ENCODE data around the gene NR2F1-AS1.
A peak's percentile ranks its signal among the peaks of the same experiment; 100 is the strongest.

NR2F1-AS1 gene

DNA sequence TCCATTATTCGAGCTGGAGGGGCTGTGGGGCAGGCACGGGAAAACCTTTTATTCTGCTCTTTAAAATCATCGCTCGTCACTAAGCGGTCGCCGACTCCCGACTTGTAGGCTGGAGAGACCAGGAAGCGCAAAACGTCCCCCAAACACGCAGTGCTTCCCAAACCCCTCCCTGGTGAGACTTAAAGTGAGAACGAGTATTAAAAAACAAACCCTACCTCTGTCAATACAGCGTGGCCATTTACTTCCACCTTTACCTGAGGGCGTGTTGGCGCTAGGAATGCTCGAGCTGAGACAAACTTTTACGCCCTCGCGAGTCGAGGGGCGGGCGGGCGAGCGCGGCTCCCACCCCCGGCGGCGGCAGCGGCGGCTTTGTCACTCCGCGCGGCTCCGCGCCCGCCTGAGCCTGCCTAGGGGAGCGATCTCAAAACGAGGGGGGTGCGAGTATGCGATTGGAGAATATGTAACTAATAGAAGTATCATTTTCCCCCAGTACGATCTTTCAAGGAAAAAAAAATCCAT, at the start of gene NR2F1-AS1:
Gene NR2F1-AS1 (minus strand): TSS at position 293 of the 519 bp plus-strand sequence.
- DNase-seq = peak; percentile 36

DNA sequence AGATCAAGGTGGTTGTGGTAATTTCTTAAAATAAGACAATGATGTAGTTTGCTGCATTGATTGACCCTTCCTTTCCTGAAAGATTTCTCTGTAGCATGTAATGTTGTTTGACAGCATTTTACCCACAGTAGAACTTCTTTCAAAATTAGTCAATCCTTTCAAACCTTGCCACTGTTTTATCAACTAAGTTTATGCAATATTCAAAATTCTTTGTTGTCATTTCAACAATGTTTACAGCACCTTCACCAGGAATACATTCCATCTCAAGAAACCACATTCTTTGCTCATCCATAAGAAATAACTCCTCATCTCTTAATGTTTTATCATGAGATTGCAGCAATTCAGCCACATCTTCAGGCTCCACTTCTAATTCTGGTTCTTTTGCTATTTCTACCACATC, 45.8 kb upstream of the NR2F1-AS1 start:
- no peak for DNase-seq

DNA sequence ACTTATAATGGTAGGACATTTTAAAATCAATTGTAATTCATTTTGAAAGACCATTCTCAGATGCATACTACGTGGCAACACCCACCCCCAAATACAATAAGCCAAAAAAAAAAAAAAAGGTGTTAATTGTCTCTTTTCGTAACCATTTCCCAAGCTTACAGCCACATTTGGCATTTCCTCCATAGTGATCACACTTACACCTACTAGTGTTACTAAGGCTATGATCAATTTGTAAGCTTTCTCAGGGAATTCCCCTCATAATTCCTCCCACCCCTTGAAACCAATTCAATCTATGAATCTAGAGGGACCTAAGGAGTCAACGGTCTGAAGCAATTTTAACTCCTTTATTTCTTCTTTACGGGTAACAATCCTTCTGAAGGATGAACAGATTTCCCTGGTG, 42.1 kb upstream of the NR2F1-AS1 start:
- DNase-seq = no peak

DNA sequence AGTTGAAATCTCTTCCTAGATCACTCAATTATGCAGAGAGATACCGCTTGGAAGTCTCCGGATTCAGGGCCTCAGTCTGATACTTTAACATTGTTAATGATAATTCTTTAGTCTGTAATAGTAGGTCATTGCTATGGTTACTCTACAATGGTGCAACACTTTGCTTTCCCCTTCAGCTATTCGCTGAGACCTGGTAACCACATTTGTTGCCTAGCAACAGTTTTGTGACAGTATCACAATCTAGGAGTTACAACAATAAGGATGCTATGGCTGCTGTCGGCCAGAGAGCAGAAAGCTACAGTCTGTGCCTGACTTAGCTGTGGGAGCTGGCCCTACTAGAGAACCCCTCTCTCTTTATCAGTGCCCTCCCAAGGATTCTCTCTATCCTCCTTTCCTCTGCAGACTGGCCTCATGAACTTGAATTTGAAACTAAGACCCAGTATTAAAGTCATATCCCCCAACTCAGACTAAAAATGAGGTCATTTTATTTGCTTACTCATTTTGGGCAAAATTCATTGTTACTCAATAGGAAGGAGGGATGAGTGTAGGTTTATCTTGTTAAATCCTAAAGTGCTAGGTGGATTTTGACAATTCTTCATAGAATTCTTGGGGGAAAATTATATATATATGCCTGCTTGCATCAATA, 41.3 kb upstream of the NR2F1-AS1 start:
- peak; percentile 92 for DNase-seq

DNA sequence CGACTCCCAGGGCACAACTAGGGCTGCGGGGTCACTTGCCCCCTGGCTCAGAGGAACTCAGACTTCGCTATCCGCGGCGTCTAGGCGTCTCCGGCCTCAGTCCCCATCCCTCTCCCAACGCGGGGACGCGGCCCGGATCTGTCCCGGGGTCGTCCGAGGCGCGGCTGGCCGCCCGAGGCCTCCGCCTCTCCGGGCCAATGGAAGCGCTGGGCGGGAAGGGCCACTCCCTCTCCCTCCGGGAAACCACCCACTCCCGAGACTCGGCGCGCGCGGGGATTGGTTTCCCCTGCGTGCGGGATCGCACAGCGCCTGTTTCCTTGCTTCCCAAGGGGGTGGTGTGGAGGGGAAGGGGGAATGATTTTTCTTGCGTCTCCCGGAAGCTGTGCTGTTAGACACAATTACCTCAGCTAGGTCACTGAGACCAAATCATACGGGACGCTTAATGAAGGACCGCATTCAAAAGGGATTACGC, 40.3 kb upstream of the NR2F1-AS1 start:
- DNase-seq = peak; percentile 96

DNA sequence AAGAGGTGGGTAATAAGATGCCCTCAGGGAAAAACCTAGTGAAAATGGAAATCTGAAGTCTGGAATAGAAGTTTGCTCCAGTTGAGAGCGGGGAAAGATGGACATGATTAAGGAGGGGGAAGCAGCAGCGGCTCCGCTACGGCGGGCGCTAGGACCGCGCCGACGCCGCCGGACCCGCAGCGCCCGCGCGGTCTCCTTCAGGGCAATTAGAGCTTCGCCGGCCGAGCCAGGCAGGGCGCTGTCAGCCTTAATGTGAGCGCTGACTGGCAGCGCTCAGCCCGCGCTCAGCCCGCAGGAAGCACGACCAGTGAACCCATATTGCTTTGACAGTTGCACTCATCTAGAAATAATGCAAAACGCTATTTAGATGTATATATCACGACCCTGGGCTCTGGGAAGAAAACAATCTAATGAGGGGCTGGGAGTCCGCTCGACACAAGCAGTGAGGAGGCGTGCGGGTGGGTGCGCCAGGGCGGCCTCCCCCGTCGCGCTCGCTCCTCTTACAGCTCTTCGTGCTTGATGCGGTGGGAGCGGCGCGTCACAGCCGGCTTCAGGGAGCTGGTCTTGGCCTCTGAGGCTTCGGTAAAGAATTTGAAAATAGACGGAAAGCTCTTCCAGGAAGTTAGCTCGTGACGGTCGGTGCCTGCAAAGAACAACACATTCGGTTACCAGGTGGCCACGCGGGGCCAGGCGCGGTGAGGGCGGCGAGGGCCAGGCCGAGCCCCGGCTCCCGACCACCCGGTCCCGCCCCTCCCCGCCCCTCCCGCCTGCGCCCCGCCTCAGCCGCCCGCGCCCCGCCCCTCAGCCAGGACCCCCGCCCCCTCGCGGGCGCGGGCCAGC, 39.7 kb upstream of the NR2F1-AS1 start:
- peak; percentile 88 for DNase-seq

DNA sequence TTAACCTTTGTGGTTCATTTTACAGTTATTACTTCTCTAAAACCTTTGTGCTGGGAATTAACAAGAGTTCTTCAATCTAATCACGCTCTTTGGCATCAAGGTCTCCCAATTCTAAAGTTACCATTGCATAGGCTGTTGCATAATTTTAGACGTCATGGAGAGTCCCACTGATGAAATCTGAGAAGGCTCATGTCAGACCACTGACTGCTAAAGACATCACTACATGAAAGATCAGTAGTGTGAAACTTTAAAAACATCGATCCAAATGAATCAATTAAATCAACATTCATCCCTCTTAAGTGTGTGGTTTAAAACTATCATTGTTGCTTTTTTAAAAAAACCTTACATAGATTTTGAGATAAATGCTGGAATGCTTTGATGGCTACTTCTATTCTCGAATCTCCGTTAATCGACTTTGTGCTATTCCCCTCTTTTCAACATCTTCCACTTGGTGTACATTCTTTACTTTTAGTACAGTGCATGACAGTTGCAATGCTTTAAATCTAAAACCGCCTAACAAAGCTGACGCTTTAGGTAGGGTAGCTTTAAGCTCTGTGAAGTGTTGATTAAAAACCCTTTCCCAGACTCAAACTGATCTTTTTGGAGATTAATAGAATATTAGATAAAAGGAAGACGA, 35.6 kb upstream of the NR2F1-AS1 start:
- DNase-seq = no peak

DNA sequence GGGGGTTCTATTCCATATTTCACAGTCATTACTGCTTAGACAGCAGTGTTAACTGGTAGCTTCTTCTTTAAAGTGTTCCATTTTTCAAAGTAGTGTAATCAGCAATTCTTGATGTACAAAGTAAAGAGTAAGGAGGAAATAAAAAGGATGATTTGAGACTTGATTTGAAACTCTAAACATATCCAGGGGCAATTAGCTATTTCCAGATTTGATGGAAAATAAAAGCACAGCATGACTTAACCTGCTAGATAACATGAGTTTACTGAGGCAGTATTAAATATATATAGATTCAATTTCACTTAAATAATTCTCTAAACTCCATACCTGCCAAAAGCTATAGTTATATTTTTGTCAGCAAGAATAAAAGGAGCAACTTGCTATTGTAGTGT, 31.8 kb upstream of the NR2F1-AS1 start:
- DNase-seq = no peak

DNA sequence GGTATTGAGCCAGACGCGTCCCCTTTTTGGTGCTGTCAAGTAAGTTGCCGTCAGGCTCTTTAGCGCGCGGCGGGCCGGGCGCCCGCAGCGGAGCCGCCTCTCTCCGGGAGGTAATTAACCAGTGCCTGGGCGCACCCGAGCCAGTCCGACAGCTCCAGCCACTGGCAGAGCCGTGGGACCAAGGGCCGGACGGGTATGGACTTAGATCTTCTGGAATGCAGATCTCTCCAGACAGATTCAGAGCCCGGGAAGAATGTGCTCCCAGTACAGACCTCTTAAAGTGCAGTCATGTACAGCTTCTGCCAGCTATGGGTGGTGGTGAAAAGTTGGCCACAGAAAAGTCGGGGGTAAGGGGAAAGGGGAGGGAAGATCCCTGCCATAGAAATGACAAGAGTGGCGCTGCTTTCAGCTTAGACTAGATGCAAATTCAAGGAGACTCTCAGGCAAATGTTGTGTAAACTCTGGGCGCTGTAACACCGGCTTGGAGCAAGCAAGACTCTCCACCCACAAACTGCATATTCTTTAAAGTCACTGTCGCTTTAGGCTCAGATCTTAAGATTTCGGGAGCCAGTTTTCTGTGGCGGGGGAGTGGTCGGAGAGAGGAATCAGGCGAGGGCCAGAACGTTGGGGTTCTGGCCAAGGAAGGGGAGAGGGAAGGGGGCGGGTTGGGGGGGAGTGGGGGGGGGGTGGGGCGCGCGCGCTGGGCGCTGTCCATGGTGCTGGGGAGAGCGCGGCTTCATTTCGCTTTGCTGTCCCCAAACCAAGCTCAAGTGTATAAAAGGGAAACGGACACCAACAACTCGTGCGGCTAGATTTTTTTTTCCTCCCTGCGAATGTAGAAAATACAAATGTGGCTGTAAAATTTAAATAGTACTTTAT, 31.2 kb upstream of the NR2F1-AS1 start:
- peak; percentile 72 for DNase-seq

DNA sequence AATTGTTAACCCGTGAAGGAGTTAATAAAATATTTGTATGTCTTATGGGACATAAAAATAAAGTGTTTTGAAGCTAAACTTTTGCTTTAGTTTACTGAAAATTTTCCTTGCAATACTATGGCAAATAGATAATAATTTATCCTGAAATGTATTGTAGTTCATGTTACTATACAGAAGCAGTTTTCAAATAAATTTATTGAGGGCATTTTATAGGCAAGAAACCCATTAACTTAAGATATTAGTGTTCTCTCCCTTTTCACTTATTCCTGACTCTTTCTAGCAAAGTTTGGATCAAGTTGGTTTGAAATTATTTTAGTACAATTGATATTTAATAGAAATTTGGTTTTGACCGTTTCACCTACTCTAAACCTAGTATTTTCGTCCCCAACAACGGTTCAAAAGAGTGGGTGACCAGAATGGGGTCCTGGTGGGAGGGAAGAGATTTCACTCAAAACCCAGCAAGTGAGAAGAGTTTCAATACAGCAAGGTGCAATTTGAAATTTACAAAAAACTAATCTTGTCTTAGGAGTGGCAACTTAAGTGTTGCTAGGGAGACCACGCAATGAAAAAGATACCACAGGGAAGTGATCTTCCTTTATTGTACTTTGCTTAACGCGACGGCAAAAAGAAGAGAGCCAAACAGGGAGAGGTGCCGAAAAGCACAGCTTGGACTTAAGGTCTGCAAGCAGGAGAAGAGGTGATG, 30.4 kb upstream of the NR2F1-AS1 start:
- DNase-seq = no peak

DNA sequence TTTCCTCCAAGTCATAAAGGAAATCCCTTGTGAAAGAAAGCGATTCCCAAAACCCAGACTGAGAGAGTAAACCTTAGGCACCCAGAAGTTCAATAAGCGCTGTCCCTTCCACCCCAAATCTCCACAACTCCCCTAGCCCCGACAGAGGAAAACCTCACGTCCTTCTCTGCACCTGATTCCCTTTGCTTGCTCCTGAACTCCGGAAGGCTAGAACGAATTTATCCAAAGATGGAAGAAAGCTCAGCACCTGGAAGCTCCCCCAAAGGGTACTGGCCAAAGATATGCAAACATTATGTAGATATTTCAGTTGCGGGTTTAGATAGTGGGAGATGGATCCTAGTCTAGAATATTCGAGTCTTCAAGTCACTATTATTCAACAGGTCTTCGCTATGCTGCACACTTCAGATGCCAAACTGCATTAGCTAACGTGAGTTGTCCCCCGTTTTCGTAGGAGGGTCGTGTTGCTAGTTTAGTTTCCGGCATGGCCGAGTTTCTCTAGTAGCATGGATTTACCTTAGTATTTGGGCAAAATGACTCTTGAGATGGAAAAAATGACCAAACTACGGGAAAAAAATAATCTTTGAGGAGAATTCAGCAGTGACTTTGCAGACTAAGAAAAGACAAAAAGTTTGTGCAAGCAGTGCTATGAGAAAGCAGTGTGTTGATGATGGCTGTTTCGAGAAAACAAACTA, 29.7 kb upstream of the NR2F1-AS1 start:
- no peak for DNase-seq

DNA sequence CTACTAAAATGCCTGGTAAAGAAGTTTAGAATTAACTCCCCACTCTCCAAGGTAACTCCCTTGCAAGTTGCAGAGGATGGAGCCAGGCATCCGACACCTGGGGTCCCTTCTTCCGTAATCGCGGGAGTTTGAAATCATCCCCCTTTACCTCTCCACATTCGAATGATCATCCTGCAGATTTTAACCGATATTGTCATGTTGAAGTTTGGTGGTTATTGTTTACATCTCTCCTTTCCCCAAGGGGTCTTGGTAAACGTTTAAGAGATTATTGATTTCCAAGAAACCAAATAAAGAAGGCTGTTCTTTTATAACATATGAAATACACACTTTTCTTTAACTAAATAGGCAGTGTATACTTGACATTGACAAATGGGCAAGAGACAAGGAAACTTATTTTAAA, 28.7 kb upstream of the NR2F1-AS1 start:
- no peak for DNase-seq

DNA sequence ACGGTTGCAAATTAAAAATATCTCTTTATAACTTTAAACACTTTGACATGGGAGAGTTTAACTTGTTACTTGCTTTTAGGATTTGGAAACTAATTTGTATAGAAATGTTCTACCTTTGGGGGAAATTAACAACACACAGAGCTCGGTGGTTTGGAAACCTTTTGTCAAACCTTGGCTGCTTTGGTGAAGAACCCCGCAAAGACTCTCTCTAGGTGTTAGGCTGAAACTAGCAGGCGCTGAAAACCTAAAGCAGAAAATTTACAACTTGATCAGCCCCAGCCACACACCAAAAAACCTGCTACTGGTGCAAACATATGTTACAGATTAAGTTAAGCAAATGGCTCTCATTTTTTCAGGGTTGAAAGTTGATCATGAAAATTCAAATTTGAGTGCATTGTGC, 27.8 kb upstream of the NR2F1-AS1 start:
- no peak for DNase-seq

DNA sequence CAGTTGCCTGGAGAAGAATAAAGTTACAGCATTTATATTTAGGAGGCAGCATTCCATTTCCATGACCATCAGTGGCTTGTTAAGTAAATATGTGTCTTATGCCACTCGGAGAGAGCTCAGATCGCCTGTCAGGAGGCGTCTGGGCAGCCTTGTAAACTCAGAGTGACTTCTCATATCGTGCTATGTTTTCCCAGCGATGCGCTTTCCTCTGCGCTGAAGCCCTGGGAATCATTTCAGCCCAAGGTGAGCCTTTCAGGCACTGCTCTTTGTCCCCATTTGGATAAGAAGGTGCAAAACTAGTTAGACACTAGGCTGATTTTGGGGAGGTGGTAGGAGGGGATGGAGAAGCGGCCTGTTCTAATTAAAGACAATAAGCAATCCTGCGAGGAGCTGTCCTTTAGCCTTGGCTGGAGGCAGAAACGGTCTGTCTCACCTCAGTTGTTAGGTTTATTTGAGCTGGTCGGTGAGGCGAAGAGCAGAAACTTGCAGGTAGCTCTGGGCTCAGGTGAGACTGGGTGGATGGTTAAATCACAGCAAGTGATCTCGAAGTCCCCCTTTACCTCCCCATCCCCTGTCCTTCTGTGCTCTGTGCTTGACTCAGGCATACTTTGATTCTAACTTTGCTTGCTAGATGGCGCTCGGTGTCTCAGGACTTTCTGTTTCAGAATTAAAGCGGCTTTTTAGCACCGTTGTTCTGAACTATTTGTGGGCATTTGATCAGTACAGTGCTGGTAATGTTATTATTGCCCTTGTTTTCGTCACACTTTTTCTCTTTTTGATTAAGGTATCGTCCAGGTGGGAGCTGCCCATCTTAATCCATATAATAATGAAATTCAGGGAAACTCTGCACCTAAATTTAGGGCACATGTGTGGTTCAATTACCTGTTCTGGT, 26.6 kb upstream of the NR2F1-AS1 start:
- DNase-seq = peak; percentile 83

DNA sequence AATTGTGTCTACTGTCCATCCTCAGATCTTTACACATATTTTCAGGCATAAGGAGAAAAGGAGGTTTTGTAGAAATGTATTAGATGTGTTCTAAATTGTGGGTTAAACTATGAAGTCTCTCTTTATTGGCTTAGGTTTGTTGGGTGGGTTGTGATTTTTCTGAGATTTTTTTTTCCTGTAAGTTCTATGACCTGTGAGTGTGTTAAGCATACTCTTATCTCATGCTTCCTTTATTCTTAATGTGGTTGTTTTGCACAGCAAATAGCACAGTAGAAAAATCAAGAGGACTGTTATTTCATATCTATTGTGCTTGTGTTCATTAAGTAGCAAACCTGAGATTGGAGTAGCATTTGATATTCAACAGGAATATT, 25.3 kb upstream of the NR2F1-AS1 start:
- no peak for DNase-seq

DNA sequence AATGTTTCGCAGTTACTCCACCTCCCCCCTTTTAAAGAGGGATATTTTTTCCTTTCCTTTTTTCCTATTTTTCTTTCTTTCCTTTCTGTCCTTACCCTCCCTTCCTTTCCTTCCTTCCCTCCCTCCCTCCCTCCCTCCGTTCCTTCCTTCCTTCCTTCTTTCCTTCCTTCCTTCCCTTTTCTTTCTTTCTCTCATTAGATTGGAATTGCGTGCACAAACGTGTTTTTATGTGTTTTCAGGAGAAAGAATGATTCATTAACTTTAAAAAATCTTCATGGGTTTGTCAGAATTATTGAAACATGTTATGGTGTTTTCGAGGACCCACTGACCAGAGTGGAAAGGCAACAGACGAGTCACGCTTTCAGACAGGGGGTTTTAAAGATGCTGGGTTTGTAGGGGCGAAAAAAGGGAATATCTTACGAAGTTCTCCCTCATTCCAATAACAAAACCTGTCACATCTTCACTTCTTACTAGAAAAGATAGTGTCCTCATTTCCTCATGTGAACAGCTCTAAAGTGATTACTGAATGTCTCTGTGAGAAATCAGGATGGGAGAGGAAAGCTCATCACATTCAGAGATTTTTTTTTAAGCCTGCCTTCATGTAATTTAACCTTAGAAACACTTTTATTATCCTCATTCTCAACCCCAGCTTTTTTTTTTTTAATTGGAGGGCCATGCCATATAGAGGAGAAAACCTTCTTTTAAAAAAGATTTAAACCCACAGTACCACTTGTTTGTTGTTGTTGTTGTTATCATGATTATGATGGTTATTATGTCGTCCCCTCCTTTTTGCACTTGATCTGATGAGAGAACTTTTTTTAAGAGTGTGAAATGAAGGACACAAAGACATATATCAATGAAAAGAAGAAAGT, 23.9 kb upstream of the NR2F1-AS1 start:
- no peak for DNase-seq

DNA sequence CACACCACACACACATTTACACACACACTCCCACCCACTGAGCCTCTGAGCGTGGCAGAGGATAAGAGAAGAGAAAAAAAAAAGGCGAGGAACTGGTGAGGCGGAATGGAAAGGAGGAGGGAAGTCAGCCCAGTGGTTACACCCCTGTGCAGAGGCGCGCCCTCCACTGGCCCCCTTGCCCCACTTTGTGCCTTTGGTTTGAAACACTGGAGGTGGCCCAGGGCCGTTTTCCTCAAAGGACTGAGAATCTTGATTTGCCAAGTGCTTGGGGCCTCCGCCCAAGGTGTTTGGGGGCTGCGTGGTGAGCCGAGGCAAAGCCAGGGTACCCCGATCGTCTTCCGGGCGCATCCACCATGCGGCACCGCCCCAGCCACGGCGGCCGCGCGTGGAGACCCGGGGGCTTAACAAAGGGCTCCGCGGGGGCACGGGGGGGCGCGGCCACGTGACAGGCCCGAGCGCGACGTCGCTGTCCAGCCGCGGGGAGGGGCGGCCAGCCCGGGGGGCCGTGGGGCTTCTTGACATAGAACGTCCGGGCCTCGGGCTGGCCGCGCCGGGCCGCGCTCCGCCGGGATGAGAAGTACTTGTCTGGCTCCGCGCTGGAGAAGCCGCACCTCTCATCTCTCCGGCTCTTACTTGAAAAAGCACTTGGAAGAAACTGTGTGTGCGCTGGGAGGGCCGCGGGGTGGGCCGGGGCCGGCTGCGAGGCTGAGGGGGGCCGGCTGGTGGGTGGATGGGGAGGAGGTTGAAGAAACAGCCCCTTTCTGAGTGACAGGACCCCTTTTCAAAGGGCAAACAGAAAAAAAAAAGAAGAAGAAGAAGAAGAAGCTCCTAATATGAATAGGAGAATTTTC, 23.0 kb upstream of the NR2F1-AS1 start:
- DNase-seq = no peak

DNA sequence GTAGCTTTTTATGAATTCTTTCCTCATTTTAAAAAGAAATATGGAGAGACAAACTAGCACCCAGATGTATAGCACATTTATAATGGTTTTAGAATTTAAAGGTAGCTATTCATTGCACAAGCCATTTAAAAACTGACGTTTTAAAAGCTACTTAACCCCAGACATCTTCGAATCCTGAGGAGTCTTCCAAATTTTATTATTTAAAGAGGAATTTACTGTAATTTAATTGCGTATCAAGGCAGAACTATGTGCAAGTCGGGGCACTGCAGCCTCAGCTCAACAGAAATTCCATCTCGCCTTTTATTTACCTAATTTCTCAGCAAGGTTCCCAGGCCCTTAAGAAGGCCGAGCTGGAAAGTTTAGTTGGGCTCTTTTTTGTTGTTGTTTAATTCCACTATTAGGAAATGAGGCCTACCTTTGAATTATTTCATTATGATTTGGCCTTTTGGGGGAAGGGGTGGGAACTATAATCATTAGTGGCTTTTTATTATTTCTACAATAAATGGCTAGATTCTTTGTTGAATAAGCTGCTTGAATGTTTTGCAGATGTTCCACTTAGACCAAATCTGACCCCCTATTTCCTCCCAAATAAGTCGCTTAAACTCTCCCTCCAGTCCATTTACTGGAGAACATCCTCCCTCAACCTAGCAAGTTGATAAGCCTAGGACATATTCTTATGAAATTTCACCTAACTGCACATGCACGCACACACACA, 22.2 kb upstream of the NR2F1-AS1 start:
- no peak for DNase-seq
